GM12864 (cell line): ENCODE results near the gene ARMCX1.
"Not testable (repeated sequence)": the region's sequence is repeated elsewhere in the genome, so short reads cannot be mapped to it uniquely, and the experiment has no call there.

Experiments used
- DNase-seq: peaks from one replicate; pipeline ENCODE4 v3.0.0-alpha.2; 2011; ENCODE audit warnings: low read depth
- H3K4me3 ChIP-seq: 2 replicates; pipeline ENCODE4 v1.5.1; 2011; ENCODE audit warnings: mild to moderate bottlenecking, low read depth, low read length, control low read depth
- TF ChIP-seq, protein P1 (sequence below): IDR thresholded peaks from 2 replicates; pipeline ENCODE4 v1.5.1; 2011; ENCODE audit warnings: low read depth, mild to moderate bottlenecking, moderate library complexity, low read length, control low read depth, inconsistent platforms; ENCODE audit errors: missing control alignments

The ARMCX1 gene

DNA sequence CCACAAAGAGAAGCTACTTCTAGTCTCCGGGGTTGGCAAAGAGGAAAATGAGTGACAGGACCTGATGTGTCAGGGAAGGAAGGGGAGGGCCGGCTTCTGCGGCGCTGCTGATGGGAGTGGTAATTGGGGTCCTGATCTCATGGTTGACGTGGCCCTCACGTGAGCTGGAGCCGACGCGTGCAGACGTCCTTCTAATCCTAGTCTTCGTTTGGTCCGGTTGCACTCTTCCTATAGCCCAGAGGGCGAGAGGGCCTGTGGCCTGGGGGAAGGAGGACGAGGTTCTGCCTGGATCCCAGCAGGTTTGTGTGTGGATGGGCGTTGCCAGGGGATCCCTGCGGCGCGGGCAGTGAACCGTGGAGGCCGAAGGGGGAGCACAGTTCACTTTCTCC, at the start of gene ARMCX1:
Gene ARMCX1 (plus strand): TSS at position 186 of the 389 bp plus-strand sequence. CDS start 2,384 bp downstream, outside the sequence.
- no peak for DNase-seq
- TF ChIP-seq, protein P1, sequence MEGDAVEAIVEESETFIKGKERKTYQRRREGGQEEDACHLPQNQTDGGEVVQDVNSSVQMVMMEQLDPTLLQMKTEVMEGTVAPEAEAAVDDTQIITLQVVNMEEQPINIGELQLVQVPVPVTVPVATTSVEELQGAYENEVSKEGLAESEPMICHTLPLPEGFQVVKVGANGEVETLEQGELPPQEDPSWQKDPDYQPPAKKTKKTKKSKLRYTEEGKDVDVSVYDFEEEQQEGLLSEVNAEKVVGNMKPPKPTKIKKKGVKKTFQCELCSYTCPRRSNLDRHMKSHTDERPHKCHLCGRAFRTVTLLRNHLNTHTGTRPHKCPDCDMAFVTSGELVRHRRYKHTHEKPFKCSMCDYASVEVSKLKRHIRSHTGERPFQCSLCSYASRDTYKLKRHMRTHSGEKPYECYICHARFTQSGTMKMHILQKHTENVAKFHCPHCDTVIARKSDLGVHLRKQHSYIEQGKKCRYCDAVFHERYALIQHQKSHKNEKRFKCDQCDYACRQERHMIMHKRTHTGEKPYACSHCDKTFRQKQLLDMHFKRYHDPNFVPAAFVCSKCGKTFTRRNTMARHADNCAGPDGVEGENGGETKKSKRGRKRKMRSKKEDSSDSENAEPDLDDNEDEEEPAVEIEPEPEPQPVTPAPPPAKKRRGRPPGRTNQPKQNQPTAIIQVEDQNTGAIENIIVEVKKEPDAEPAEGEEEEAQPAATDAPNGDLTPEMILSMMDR, result no peak
- H3K4me3 ChIP-seq, result no peak within 1 kb of the TSS

DNA sequence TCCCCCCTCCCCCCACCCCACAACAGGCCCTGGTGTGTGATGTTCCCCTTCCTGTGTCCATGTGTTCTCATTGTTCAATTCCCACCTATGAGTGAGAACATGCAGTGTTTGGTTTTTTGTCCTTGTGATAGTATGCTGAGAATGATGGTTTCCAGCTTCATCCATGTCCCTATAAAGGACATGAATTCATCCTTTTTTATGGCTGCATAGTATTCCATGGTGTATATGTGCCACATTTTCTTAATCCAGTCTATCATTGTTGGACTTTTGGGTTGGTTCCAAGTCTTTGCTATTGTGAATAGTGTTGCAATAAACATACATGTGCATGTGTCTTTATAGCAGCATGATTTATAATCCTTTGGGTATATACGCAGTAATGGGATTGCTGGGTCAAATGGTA, 47.4 kb upstream of the ARMCX1 start:
- DNase-seq, result not testable (repeated sequence)

DNA sequence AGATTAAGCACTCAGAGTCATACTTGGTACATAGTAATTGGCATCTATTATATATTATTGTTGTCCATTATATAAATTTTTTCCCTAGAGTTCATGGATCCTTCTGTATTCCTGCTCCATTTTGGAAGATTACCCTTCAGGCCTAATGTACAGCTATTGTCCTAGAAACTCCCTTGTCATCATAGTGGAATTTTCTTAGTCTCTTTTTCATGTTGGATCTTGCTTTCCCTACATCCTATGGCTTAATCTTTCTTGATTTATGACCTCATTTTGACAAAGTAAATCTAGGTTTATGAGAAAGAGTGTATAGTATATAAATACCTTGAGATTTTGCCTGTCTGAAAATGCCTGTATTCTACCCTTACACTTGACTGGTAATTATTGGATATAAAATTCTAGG, 43.0 kb upstream of the ARMCX1 start:
- TF ChIP-seq, protein P1, result no peak
- no peak for DNase-seq
- H3K4me3 ChIP-seq, result no peak overlapping the region

More for the DNA sequence above, 47.4 kb upstream of the ARMCX1 start:
- H3K4me3 ChIP-seq, result not testable (repeated sequence)

DNA sequence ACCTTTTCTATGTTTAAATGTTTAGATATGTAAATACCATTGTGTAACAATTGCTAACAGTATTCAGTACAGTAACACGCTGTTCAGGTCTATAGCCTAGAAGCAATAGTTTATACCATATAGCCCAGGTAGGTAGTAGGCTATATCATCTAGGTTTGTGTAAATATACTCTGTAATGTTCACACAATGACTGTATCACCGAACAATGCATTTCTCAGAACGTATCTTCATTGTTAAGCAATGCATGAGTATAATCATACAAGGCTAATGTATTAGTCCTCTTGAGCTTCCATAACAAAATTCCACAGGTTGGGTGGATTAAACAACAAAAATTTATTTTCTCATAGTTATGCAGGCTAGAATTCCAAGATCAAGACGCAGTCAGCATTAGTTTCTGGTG, 42.4 kb upstream of the ARMCX1 start:
- DNase-seq, result no peak
- TF ChIP-seq, protein P1, result no peak

DNA sequence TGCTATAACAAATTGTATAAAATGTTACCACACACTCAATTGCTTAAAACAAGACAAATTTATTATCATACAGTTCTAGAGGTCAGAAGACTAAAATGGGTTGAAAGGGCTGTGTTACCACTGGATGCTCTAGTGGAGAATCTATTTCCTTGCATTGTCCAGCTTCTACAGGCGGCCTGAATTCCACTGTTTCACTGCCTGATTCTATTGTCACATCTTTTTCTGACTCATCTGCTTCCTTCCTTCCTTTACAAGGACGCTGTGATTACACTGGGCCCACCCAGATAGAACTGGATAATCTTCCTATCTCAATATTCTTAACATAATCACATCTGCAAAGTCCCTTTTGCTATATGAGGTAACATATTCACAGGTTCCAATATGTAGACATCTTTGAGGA, 19.4 kb upstream of the ARMCX1 start:
- no peak for DNase-seq
- TF ChIP-seq, protein P1, result no peak
- no peak overlapping the region for H3K4me3 ChIP-seq

More for the DNA sequence above, 42.4 kb upstream of the ARMCX1 start:
- H3K4me3 ChIP-seq, result no peak overlapping the region

DNA sequence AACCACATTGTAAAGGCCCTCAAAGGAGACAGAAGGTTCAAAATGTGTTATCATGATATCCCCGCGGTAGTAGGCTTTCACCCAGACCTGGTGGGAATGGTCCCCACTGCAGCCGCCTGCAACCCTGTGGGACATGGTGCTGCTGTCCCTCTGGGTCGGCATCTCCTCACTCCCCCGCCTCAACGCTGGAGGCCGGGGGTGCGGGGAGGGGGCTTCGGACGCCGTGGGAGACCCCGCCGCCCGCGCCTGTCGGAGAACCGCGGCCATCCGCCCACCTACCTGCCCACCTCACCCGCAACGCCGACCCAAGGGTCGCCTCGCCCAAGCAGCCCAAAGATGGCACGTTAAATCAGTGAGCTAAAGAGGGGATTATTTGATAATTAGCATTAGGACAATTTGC, 11.2 kb upstream of the ARMCX1 start:
- no peak overlapping the region for H3K4me3 ChIP-seq
- TF ChIP-seq, protein P1, result no peak

DNA sequence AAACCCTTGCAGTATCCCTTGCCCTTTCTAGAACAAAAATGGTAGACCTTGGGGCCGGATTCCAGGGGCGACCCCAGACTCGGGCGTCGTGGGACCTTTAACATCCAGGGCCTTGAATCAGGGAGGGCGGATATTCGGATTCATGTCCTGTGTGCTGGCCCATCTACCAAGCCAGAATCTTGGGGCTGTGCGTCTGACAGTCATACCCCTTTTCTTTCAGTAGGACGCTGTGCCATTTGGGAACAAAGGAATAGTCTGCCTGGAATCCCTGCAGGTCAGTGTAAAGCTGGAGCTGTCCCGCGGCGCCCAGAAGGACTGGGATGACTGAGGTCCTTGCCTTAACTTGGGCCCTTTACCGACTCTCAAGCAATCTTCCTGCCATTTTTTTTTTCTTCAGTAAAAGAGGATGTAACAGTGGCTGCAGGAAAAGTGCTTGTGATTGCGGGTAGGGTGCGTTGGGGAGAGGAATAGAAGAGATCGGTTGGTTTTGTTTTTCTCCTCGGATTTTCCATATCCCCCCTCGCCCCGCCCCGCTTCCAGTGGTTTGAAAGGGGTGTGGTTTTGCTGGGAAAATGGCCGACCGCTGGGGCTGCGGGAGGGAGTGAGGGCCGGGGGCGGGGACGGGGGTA, 518 bp downstream of the ARMCX1 start:
- DNase-seq, result no peak
- TF ChIP-seq, protein P1, result no peak
- H3K4me3 ChIP-seq, result no peak overlapping the region

More for the DNA sequence above, 11.2 kb upstream of the ARMCX1 start:
- DNase-seq, result no peak

DNA sequence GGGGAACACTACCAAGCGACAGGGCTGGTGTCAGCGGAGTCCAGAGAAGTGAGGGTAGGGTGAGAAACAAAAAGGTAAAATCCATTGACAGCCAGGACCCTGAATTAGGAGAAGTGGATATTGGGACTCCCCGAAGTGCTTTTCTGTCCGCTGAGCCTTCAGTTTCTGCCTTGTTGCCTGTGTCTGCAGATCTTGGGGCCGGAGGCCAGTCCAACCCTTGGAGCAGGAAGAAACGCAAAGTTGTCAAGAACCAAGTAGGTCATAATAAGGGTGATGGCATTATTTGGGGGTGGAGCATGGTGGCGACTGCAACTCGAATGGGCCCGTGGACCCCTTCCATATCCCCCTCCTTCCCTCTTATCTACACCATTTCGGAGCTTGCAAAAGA, 1.0 kb downstream of the ARMCX1 start:
- no peak for DNase-seq
- TF ChIP-seq, protein P1, result no peak
- H3K4me3 ChIP-seq, result no peak overlapping the region
